GM10847 (cell line): ENCODE measurements around the gene ATMIN.

Experiments
- POLR2A ChIP-seq: IDR thresholded peaks from 2 replicates; pipeline ENCODE4 v1.6.1; 2011; ENCODE audit not compliant: insufficient read length; ENCODE audit errors: extremely low read depth

The ATMIN gene, protein sequence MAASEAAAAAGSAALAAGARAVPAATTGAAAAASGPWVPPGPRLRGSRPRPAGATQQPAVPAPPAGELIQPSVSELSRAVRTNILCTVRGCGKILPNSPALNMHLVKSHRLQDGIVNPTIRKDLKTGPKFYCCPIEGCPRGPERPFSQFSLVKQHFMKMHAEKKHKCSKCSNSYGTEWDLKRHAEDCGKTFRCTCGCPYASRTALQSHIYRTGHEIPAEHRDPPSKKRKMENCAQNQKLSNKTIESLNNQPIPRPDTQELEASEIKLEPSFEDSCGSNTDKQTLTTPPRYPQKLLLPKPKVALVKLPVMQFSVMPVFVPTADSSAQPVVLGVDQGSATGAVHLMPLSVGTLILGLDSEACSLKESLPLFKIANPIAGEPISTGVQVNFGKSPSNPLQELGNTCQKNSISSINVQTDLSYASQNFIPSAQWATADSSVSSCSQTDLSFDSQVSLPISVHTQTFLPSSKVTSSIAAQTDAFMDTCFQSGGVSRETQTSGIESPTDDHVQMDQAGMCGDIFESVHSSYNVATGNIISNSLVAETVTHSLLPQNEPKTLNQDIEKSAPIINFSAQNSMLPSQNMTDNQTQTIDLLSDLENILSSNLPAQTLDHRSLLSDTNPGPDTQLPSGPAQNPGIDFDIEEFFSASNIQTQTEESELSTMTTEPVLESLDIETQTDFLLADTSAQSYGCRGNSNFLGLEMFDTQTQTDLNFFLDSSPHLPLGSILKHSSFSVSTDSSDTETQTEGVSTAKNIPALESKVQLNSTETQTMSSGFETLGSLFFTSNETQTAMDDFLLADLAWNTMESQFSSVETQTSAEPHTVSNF

DNA sequence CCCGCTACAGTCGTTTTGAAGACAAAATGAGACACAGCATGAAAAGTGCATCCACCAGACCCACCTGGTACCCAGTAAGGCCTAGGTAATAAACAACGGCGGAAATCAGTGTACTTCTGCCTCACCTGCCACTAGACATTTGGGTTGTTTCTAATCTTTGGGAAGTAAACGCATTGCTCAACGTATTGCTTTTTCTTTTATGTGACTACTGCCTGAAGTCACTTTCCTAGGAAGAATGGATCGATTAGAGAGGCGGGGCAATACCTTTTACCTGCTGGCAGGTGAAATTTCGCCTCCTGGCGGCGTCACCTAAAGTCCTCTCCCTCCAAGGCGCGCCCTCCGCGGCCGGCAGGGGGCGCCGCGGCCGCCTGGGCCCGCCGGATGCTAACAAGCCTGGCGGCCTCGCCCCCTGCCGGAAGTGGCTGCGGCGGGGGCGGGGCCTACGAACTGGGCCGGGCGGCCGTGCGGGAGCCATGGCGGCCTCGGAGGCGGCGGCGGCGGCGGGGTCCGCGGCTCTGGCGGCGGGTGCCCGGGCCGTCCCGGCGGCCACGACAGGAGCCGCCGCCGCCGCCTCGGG is at the start of gene ATMIN:
Gene ATMIN, plus strand, starts transcription at position 445 of the 577 bp plus-strand sequence. Its CDS starts 29 bp downstream, at position 474.
- TF ChIP-seq POLR2A = peak; percentile 72

DNA sequence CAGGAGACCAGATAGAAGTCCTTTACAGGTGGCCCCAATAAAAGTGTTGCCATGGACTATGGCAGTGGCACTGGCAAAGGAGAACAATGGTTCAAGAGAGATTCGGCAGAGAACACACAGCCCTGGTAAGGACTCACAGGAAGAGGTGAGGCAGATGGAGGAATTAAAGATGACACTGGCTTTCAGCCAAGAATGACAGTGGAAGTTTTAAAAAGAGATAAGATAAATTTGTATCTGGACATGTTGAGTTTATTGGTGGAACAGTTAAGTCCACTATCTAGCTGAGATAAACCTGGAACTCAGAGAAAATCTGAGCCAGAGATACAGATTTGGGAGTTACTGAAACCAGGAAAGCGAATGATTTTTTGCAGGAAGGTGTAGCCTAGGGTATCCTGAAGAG is 49.1 kb upstream of the ATMIN start:
- TF ChIP-seq POLR2A = no peak

- TF ChIP-seq POLR2A = no peak
These were observed 46.9 kb upstream of the ATMIN start for GRCh38 chr16:80988756-80989155.

DNA sequence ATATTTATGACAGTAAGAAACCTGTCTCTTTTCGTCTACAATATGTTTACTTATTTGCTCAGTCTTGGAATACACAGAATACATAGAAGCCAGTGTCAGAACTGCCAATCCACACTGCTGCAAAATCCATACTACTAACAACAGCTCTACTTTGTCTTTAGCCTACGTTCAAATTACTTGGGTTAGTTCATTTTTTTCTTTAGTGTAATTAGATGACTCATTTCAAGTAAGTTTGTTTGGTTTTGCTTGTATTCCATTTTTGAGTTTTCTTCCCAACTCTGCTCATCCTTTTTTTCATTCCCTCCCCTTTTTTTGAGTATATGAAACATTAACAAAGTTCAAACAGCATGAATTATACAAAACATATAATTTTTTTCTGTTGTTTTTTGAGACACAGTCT is 45.8 kb upstream of the ATMIN start:
- TF ChIP-seq POLR2A = no peak

DNA sequence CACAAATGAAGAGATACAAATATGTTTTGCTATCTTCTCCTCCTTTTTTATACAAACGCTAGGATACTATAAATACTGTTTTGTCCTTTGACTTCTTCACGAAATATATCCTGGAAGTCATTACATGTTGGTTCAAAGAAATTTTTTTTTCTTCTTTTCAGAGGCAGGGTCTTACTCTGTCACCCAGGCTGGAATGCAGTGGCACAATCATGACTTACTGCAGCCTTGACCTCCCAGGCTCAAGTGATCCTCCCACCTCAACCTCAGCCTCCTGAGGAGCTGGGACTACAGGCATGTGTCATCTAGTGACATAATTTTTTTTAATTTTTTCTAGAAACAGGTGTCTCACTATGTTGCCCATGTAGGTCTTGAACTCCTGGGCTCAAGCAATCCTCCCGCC is 45.1 kb upstream of the ATMIN start:
- no peak for TF ChIP-seq POLR2A

DNA sequence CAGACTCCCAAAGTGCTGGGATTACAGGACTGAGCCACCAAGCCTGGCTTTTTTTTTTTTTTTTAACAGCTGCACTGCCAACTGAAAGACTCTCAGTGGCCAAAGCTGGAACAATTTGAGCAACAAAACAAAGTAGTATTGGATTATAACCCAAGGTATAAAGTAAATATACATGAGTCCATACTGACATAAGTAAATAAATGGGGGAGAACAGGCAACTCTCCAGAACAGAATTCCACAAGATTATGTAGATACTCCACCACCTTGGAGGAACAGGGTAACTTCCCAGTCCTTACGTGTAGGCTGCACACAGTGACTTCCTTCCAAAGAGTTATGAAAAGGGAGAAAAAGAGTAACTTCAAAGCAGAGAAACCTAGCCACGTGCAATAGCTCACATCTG is 44.7 kb upstream of the ATMIN start:
- no peak for TF ChIP-seq POLR2A

DNA sequence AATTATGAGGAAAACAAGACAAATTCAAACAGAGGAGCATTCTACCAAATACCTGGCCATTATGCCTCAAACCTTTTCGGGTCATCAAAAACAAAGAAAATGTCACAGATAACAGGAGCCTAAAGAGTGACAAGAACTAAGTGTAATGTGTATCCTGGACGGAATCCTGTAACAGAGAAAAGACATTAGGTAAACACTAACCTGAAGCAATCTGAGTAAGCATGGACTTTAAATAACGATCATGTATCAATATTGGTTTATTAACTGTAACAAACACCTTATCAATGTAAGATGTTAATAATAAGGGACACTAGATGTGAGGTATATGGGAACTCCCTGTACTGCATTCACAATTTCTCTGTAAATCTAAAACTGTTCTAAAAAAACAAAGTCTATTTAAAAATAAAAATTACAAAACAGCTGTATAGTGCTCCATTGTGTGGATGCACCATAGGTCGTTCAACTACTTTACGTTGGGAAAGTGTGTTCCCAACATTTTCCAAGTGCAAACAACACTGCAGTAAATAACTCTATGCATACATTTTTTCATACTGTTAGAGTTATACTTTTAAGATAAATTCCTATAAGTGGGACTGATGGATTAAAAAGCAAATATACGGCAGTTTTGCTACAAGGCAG is 43.7 kb upstream of the ATMIN start:
- TF ChIP-seq POLR2A = no peak

GRCh38 chr16:80992676-80993293 is 42.9 kb upstream of the ATMIN start:
- TF ChIP-seq POLR2A = no peak

- TF ChIP-seq POLR2A = no peak
These were observed 42.3 kb upstream of the ATMIN start for GRCh38 chr16:80993307-80993706.

GRCh38 chr16:80993834-80994233 is 41.8 kb upstream of the ATMIN start:
- TF ChIP-seq POLR2A = no peak

DNA sequence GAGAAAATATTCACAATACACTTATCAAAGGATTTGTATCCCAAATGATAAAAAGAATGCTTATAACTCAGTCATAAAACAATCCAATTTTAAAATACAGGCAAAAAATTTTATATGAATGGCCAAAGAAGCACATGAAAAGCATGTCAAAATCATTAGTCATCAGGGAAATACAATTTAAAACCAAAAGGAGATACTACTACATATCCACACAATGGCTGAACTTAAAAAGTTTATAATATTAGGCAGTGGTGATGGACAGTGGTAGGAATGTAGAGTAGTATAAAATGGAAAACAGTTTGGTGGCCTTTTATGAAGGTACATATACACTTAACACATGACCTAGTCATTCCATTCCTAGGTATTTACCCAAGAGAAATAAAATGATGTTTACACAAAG is 41.2 kb upstream of the ATMIN start:
- no peak for TF ChIP-seq POLR2A

- no peak for TF ChIP-seq POLR2A
These were observed 38.9 kb upstream of the ATMIN start for GRCh38 chr16:80996688-80997138.

DNA sequence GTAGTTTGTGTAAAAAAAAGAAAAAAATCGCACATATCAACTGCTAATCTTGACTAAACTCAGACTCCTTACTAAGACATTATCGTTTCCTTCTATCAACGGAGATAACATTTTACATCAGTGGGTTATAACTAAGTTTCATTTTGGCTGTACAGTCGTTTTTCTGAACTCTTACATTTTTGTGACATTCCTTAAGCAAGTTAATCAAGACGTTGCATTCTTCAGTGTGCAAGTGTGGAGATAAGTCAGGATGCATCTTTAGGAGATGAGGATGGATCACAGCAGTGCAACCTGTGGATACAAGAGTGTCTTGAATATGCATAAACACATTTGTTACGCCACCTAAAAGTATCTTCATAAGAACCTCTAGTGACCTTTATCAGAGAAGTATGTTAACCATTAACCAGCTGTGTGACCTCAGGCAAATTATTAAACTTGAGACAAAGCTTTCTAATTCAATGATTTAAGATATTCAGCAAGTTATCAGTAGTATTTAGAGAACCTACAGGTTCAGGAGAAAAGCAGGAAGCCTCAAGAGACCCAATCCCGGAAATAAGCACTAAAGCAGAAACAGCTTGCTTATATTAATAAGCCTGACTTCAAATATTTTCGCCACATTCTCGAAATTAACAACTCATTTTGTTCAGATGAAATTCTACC is 38.4 kb upstream of the ATMIN start:
- no peak for TF ChIP-seq POLR2A

GRCh38 chr16:80997964-80998620 is 37.5 kb upstream of the ATMIN start:
- TF ChIP-seq POLR2A = no peak

DNA sequence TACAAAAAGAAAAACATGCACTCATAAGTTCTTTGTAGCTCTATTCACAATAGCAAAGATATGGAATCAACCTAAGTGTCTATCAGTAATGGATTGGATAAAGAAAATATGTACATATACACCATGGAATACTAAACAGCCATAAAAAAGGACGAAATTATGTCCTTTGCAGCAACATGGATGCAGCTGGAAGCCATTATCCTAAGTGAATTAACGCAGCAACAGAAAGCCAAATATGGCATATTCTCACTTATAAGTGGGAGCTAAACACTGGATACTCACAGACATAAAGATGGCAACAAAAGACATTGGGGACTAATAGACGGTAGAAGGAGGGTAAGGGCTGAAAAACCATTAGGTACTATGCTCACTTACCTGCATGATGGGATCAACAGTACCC is 34.8 kb upstream of the ATMIN start:
- TF ChIP-seq POLR2A = no peak
